DOHH2 (cell line): ENCODE measurements around the gene C3orf33.

ENCODE experiments used
- H3F3A ChIP-seq: fragments of 200-600 bp; sonication (generic), shearing (Covaris generic); 2 replicates; pipeline ENCODE4 v1.6.0; 2016; ENCODE audit warnings: antibody characterized with exemption, mild to moderate bottlenecking; ENCODE audit not compliant: control insufficient read depth, insufficient read depth
- H3K27ac ChIP-seq: fragments of 200-600 bp; sonication (generic); 2 replicates; pipeline ENCODE4 v1.5.1; 2014; ENCODE audit warnings: low read depth, mild to moderate bottlenecking, low read length, moderate library complexity
- H3K27me3 ChIP-seq: fragments of 200-600 bp; sonication (generic); 2 replicates; pipeline ENCODE4 v1.6.1; 2014; ENCODE audit warnings: mild to moderate bottlenecking, low read length, mixed read lengths; ENCODE audit not compliant: control insufficient read depth
- H3K36me3 ChIP-seq: fragments of 200-600 bp; sonication (generic); 2 replicates; pipeline ENCODE4 v1.6.1; 2014; ENCODE audit warnings: mild to moderate bottlenecking, low read length, moderate library complexity, mixed read lengths; ENCODE audit not compliant: control insufficient read depth
- H3K4me1 ChIP-seq: fragments of 200-600 bp; sonication (generic); 2 replicates; pipeline ENCODE4 v1.6.1; 2014; ENCODE audit warnings: mild to moderate bottlenecking, low read length, mixed read lengths; ENCODE audit not compliant: control insufficient read depth
- H3K4me2 ChIP-seq: fragments of 200-600 bp; sonication (generic); 2 replicates; pipeline ENCODE4 v1.6.0; 2014; ENCODE audit warnings: mild to moderate bottlenecking, low read length, moderate library complexity
- H3K4me3 ChIP-seq: fragments of 200-600 bp; sonication (generic); 2 replicates; pipeline ENCODE4 v1.5.1; 2014; ENCODE audit warnings: mild to moderate bottlenecking, low read length, mixed read lengths
- H3K79me2 ChIP-seq: fragments of 200-600 bp; sonication (generic); 2 replicates; pipeline ENCODE4 v1.6.1; 2014; ENCODE audit warnings: mild to moderate bottlenecking, low read length, mixed read lengths; ENCODE audit not compliant: control insufficient read depth
- H3K9me2 ChIP-seq: fragments of 200-600 bp; sonication (generic); replicated peaks from 2 replicates; pipeline ENCODE4 v1.6.1; 2014; ENCODE audit warnings: mild to moderate bottlenecking, low read length, mixed read lengths; ENCODE audit not compliant: control insufficient read depth
- H3K9me3 ChIP-seq: fragments of 200-600 bp; sonication (generic); 2 replicates; pipeline ENCODE4 v1.6.1; 2014; ENCODE audit warnings: antibody characterized with exemption, low read length, mixed read lengths; ENCODE audit not compliant: control insufficient read depth, insufficient read depth
- H4K20me1 ChIP-seq: fragments of 200-600 bp; sonication (generic); 2 replicates; pipeline ENCODE4 v1.6.0; 2014; ENCODE audit warnings: low read depth, mild to moderate bottlenecking, antibody characterized with exemption, low read length, moderate library complexity; ENCODE audit not compliant: control insufficient read depth, insufficient read depth
- EZH2phosphoT487 ChIP-seq: fragments of 200-600 bp; sonication (generic); IDR thresholded peaks from 2 replicates; pipeline ENCODE4 v1.6.1; 2017; ENCODE audit warnings: borderline replicate concordance, mild to moderate bottlenecking, antibody characterized with exemption, low read length, moderate library complexity, mixed read lengths
- TF ChIP-seq, protein P1 (sequence below): fragments of 200-600 bp; sonication (generic); IDR thresholded peaks from one replicate; pipeline ENCODE4 v1.5.1; 2014; ENCODE audit warnings: antibody characterized with exemption, mild to moderate bottlenecking, low read depth, low read length; ENCODE audit not compliant: poor library complexity, severe bottlenecking

Gene C3orf33

GRCh38 chr3:155805802-155806618, at the start of gene C3orf33:
TSS of gene C3orf33 (minus strand) at chr3:155806278. CDS start at chr3:155806252, 26 bp downstream.
- H3K4me2 ChIP-seq, result peak within 1 kb of the TSS; percentile 96
- peak within 1 kb of the TSS; percentile 98 for H3K4me3 ChIP-seq
- peaks cover 2% of the 10 kb centered on the region; the same call in 1 of the 2 replicates for H3F3A ChIP-seq
- no peaks in the 10 kb centered on the region for H3K79me2 ChIP-seq
- no peak within 1 kb of the TSS for H3K27ac ChIP-seq
- H3K27me3 ChIP-seq, result peaks cover 4% of the 10 kb centered on the region; the same call in 1 of the 2 replicates
- peaks cover 7% of the 10 kb centered on the region for H3K4me1 ChIP-seq
- no peaks in the 10 kb centered on the region for H3K9me3 ChIP-seq
- H3K9me2 ChIP-seq, result no peaks in the 10 kb centered on the region
- H4K20me1 ChIP-seq, result no peaks in the 10 kb centered on the region
- no peaks in the 10 kb centered on the region for H3K36me3 ChIP-seq
- TF ChIP-seq, protein P1, sequence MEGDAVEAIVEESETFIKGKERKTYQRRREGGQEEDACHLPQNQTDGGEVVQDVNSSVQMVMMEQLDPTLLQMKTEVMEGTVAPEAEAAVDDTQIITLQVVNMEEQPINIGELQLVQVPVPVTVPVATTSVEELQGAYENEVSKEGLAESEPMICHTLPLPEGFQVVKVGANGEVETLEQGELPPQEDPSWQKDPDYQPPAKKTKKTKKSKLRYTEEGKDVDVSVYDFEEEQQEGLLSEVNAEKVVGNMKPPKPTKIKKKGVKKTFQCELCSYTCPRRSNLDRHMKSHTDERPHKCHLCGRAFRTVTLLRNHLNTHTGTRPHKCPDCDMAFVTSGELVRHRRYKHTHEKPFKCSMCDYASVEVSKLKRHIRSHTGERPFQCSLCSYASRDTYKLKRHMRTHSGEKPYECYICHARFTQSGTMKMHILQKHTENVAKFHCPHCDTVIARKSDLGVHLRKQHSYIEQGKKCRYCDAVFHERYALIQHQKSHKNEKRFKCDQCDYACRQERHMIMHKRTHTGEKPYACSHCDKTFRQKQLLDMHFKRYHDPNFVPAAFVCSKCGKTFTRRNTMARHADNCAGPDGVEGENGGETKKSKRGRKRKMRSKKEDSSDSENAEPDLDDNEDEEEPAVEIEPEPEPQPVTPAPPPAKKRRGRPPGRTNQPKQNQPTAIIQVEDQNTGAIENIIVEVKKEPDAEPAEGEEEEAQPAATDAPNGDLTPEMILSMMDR, result peak; percentile 94
- no peak for TF ChIP-seq EZH2phosphoT487

GRCh38 chr3:155854141-155854940, 48.3 kb upstream of the C3orf33 start, which contains the start of gene SLC33A1:
TSS of gene SLC33A1 (minus strand) at chr3:155854427. CDS start at chr3:155853997, 430 bp downstream.
- no peaks in the 10 kb centered on the region for H3K27me3 ChIP-seq
- H3K4me3 ChIP-seq, result peak within 1 kb of the TSS; percentile 97
- H3K36me3 ChIP-seq, result peaks cover 24% of the 10 kb centered on the region
- peaks cover 15% of the 10 kb centered on the region; the same call in 1 of the 2 replicates for H4K20me1 ChIP-seq
- peaks cover 26% of the 10 kb centered on the region for H3K4me1 ChIP-seq
- peak within 1 kb of the TSS; percentile 91 for H3K4me2 ChIP-seq
- no peaks in the 10 kb centered on the region for H3K9me2 ChIP-seq
- H3K27ac ChIP-seq, result peak within 1 kb of the TSS; percentile 60
- no peaks in the 10 kb centered on the region for H3K9me3 ChIP-seq
- peaks cover 5% of the 10 kb centered on the region; the same call in 1 of the 2 replicates for H3F3A ChIP-seq
- H3K79me2 ChIP-seq, result peaks cover 51% of the 10 kb centered on the region
- TF ChIP-seq EZH2phosphoT487, result no peak
- TF ChIP-seq, protein P1, result no peak

GRCh38 chr3:155853214-155854140, 47.4 kb upstream of the C3orf33 start:
- H3K27me3 ChIP-seq, result no peaks in the 10 kb centered on the region
- no peak for TF ChIP-seq EZH2phosphoT487
- TF ChIP-seq, protein P1, result no peak
- no peaks in the 10 kb centered on the region for H3K9me3 ChIP-seq
- H3K4me2 ChIP-seq, result peak overlapping the region; percentile 83
- H3K27ac ChIP-seq, result peak overlapping the region; percentile 53
- peaks cover 24% of the 10 kb centered on the region for H3K36me3 ChIP-seq
- no peaks in the 10 kb centered on the region for H3K9me2 ChIP-seq
- H3K79me2 ChIP-seq, result peaks cover 59% of the 10 kb centered on the region
- H3K4me3 ChIP-seq, result peak overlapping the region; percentile 97
- H3F3A ChIP-seq, result peaks cover 5% of the 10 kb centered on the region; the same call in 1 of the 2 replicates
- H3K4me1 ChIP-seq, result peaks cover 29% of the 10 kb centered on the region
- H4K20me1 ChIP-seq, result peaks cover 15% of the 10 kb centered on the region; the same call in 1 of the 2 replicates
